Pancreas (tissue), 10 donors: ENCODE data around the gene BEST4. TPM values are rescaled to one million over a fixed set of nuclear protein-coding genes. Genes with fewer than 3 reads are reported as not detected.

Source experiments
- ATAC-seq, 4 donors: fragments of 200-7000 bp; cut with Tn5 transposase; one replicate each; pipeline versions ENCODE4 v1.8.0 to v1.9.1; 2020; ENCODE audit warnings: mild to moderate bottlenecking in 4 of 4, moderate library complexity in 4 of 4
- DNase-seq, 6 donors: peaks; one replicate each; pipeline ENCODE4 v3.0.0-alpha.2; 2020
- FAIRE-seq: peaks from 2 replicates; lab custom pipeline; 2012; peaks lifted over from hg19 to GRCh38; lab: Jason Lieb, UNC
- H3K27ac ChIP-seq, 4 donors: fragments of 200-600 bp; sonication (generic); 1 replicate in 3 of 4; 2 replicates in 1 of 4; pipeline versions ENCODE4 v1.5.0 to v1.8.0; 2020
- H3K27me3 ChIP-seq, 4 donors: fragments of 200-600 bp; one replicate each; pipeline ENCODE4 v1.8.0; 2021
- H3K36me3 ChIP-seq, 3 donors: fragments of 200-600 bp; sonication (generic) in 1 of 3; one replicate each; pipeline versions ENCODE4 v1.5.0 to v1.8.0; 2020 to 2021
- H3K4me1 ChIP-seq, 3 donors: fragments of 200-600 bp; one replicate each; pipeline ENCODE4 v1.8.0; 2021
- H3K4me3 ChIP-seq, 4 donors: fragments of 200-600 bp; sonication (generic) in 2 of 4; one replicate each; pipeline versions ENCODE4 v1.5.0 to v1.8.0; 2020 to 2021
- H3K9me3 ChIP-seq, 4 donors: fragments of 200-600 bp; one replicate each; pipeline ENCODE4 v1.8.0; 2021
- CTCF ChIP-seq, 4 donors: fragments of 200-600 bp; sonication (generic) in 3 of 4; IDR thresholded peaks; one replicate each; pipeline versions ENCODE4 v1.5.0 to v1.8.0; 2021; ENCODE audit warnings: antibody characterized with exemption in 4 of 4
- WGBS, 2 donors: extraction: QIAGEN DNeasy Blood & Tissue Kit; methylation state at CpG; one replicate each; pipeline ENCODE4 v1.1.7; 2013; 5-methylcytosine and 5-hydroxymethylcytosine counted together
- intact Hi-C, 3 donors: fragments of 100-400 bp; cut with DNase I; formaldehyde crosslinking; loops; one replicate each; pipeline versions ENCODE4 v1.11.1 to v1.14.2; 2022
- polyA plus RNA-seq, 2 donors: library from polyadenylated mRNA; stranded (reverse); fragments of 200-250 nt; gene quantifications; one replicate each; pipeline ENCODE4 v1.2.3, GENCODE V29; 2013
- total RNA-seq, 6 donors: library from RNA; stranded (reverse); fragmentation: NEBNext Ultra II Directional in 4 of 6; extraction: Animal tissue kit (Norgen Biotek cat#: 25700) in 4 of 6; gene quantifications; one replicate each; pipeline versions ENCODE4 v1.2.1 to v1.2.4, GENCODE V29; 2021 to 2023
- donor health status: healthy with polysubstance abuse.
- donor health status: DM: no; HTN: no; CAD: no; lungs with moderate emphysema.
- donor health status: DM: no; HTN: no; CAD: no.
- donor health status: control.
- donor health status: control.
- donor health status: Bipolar disorder and iron deficiency.
- donor health status: DM: yes; HTN: yes; CAD: no.
- donor health status: DM: no; HTN: no; CAD: no.
- donor health status: DM: no; HTN: no; CAD: no.
- donor health status: DM: yes; HTN: yes; CAD: no.

The BEST4 gene
- total and polyA plus RNA-seq, 8 donors, result 0.12 to 0.68 (median 0.36) TPM

DNA sequence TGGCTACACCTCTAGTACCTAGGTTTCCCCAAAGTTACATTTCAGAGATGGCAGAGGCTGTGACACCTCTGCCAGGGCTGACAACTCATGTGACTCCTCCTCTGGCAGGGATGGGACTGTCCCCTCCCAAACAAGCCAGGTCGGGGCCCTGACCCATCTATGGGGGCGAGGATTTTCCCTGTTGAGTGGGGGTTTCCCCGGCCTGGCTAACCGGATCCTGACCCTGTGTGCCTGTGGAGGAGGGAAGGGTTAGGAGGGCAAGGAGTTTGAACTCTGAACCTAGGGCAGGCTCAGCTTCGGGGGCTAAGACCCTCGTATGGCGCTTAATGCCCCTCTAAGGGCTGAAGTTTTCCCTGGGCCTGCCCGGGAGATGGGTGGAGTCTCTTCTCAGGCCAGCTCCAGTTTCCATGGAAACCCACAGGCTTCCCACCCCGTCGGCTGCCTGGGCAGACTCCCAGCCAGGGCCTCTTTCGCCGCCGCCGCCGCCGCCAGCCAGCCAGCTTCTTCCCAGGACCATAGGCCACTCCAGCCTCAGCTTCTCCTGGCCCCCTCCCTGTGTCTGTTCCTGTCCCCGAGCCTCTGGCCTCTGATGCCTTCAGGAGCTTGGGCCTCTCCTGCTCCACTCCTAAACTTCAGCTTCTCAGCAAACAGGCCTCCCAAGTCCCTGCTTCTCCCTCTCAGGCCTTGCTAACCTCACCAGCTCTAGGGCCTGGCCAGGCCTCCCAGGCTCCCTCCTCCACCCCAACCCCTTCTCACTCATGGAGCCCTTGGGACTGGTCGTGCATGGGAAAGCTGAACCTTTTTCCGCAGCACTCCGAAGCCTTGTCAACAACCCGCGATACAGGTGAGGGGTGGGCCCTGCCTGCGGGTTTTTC is 20.3 kb upstream of the BEST4 start, which contains the start of gene BTBD19:
Gene BTBD19 (plus strand): TSS at position 461 of the 875 bp plus-strand sequence. CDS start 298 bp downstream, at position 759.
- Histone ChIP-seq H3K36me3 (peaks cover 0 to 29% (median 10%) of the 10 kb centered on the region in 3 donors), H3K9me3 (no peaks in the 10 kb centered on the region), H3K27ac (peak within 1 kb of the TSS; percentile 94 to 99 (median 98)), H3K4me3 (peak within 1 kb of the TSS in 2 of 4 donors; percentile 5 to 11), H3K27me3 (no peaks in the 10 kb centered on the region), H3K4me1 (peaks cover 40 to 54% (median 41%) of the 10 kb centered on the region in 3 donors)
- WGBS, 2 donors, result 37 to 48% methylated on average over 23 of the region's 23 CpGs
- intact Hi-C loops, result no loop called here
- ATAC-seq (peak; percentile 11 to 35 (median 20)), FAIRE-seq (no peak), DNase-seq (peak; percentile 62 to 87 (median 74))
- TF ChIP-seq CTCF (IDR thresholded peaks at IDR 0.05), result no peak

DNA sequence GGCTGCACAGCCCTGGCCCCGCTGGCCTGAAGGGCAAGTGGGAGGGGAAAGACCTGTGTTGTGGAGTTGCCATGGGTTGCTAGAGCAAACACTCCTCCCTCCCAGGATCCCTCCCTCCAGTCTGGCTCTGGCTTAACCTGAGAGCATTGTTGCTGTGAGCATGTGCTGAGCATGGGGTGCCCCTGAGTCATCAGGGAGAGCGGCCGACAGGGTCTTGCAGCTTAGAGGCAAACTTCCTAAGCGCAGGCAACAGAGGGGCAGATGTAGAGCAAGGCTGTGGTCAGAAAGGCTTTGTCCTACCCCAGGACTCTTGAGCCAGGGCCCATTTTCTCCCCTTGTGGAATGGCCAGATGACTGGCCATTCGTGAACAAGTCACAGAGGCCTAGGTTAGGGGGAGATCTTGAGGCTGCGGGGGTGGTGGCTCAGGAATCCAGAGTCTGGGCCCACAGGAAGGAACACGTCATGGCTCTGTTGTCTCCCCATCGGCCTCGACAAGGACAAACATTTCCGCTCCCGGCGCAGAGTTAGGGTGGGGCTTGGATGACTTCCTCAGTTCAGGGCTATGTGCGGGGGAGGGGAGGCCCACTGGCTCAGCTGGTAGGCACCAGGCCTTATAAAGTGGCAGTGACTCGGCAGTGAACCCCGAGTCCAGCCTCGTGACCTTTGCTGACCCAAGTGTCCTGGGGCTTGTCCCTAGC is 19.5 kb upstream of the BEST4 start:
- Histone ChIP-seq H3K27me3 (no peaks in the 10 kb centered on the region), H3K4me1 (peaks cover 40 to 50% (median 41%) of the 10 kb centered on the region in 3 donors), H3K9me3 (no peaks in the 10 kb centered on the region), H3K4me3 (peak overlapping the region in 1 of 4 donors; percentile 13), H3K36me3 (peaks cover 0 to 32% (median 10%) of the 10 kb centered on the region in 3 donors), H3K27ac (peak overlapping the region; percentile 94 to 99 (median 98))
- WGBS, 2 donors, result 7 to 9% methylated on average over 16 of the region's 16 CpGs
- intact Hi-C loops, result no loop called here
- ATAC-seq (peak; percentile 84 to 89 (median 87)), DNase-seq (peak; percentile 90 to 98 (median 97)), FAIRE-seq (peak; percentile 76)
- TF ChIP-seq CTCF (IDR thresholded peaks at IDR 0.05), result no peak

DNA sequence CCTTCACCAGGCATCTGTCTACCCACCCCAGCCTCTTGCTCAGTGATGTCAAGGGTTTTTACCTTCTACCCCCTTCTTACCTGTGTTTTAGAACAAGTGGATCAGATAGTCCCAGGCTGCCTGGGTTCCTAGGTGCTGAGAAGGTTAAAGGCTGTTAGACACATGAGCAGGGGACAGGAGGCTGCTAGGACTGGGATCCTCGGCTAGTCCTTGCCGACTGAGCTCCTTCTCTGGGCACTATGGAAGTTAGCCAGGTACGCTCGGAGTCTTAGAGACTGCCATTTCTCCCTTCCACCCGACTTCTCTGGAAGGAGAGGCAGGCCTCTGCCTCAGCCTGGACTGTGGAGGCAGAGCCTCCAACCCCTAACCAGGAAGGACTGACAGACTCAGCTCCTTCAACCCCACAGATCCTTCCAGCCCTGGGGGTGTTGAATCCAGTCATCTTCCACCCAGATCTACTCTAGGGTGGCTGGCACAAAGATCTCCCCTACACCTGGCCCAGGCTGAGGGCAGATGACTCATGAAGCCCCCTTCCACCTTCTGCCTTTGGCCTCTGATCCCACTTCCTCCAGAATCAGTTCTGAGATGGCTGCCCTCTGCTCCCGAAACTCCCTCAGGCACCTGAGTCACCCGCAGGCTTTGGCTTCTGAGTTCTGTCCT is 18.9 kb upstream of the BEST4 start, which contains the start of gene DYNLT4:
Gene DYNLT4 (minus strand): TSS at position 648 of the 660 bp plus-strand sequence. CDS start 683 bp downstream, outside the sequence.
- Histone ChIP-seq H3K4me1 (peaks cover 40 to 54% (median 41%) of the 10 kb centered on the region in 3 donors), H3K9me3 (no peaks in the 10 kb centered on the region), H3K4me3 (peak within 1 kb of the TSS in 1 of 4 donors; percentile 13), H3K27me3 (no peaks in the 10 kb centered on the region), H3K36me3 (peaks cover 0 to 32% (median 10%) of the 10 kb centered on the region in 3 donors), H3K27ac (peak within 1 kb of the TSS; percentile 94 to 99 (median 98))
- no peak for TF ChIP-seq CTCF (IDR thresholded peaks at IDR 0.05)
- FAIRE-seq, result no peak
- 38 to 44% methylated on average over 7 of the region's 7 CpGs for WGBS, 2 donors
- ATAC-seq, result peak in 2 of 4 donors; percentile 0 to 1
- peak in 1 of 6 donors; percentile 37 for DNase-seq
- intact Hi-C loops, result no loop called here

DNA sequence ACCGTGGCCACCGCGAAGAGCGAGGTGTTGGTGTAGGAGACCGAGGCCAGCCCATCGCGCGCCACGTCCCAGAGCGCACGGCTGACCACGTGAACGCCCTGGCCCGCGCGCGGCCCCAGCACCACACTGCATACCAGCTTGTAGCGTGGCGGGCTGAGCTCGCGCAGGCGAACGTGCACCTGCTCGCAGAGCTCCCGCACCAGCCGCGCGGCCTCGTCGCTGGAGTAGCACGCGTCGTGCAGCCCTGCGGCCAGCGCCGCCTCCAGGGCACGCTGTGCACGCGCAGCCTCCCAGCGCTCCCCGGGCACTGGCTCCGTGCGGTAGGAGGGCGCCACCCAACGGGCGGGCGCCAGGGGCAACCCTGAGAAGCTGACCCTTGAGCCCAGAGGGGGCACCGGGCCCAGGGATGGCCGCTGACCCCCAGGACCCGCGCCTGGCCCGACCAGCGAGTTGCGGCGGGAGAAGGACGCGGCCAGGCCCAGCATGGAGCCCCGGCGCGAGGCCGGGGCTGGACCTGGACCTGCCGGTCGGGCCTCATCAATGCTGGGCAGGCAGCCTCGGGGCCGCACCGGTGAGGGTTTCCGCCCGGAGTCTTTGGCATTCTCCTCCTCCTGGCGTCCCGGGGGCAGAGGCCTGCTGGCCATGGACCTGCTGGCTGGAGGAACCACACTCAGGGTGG is 18.2 kb upstream of the BEST4 start:
- peak overlapping the region; percentile 94 to 99 (median 98) for H3K27ac ChIP-seq
- ATAC-seq (no peak), FAIRE-seq (no peak), DNase-seq (peak in 5 of 6 donors; percentile 28 to 86 (median 67))
- peaks cover 0 to 32% (median 10%) of the 10 kb centered on the region in 3 donors for H3K36me3 ChIP-seq
- intact Hi-C loops, result no loop called here
- H3K27me3 ChIP-seq, result no peaks in the 10 kb centered on the region
- no peak for TF ChIP-seq CTCF (IDR thresholded peaks at IDR 0.05)
- 93 to 94% methylated on average over 58 to 70 of the region's 70 CpGs for WGBS, 2 donors
- peaks cover 40 to 59% (median 41%) of the 10 kb centered on the region in 3 donors for H3K4me1 ChIP-seq
- no peak overlapping the region for H3K4me3 ChIP-seq
- H3K9me3 ChIP-seq, result no peaks in the 10 kb centered on the region
